CD8-positive, alpha-beta memory T cell (primary cell): ENCODE results near the gene MYO18A. TPM values are rescaled to one million over a fixed set of nuclear protein-coding genes. Genes with fewer than 3 reads are reported as not detected.
A peak's percentile ranks its signal among the peaks of the same experiment; 100 is the strongest.
"Not testable (repeated sequence)": the region's sequence is repeated elsewhere in the genome, so short reads cannot be mapped to it uniquely, and the experiment has no call there.

Experiments used
- CTCF ChIA-PET: fragments of 350-600 bp; sonication (Branson Sonifier 250); formaldehyde crosslinking; loops from one replicate; lab custom pipeline; 2021; ENCODE audit warnings: antibody characterized with exemption; lab: Charles Lee
- POLR2A ChIA-PET: fragments of 350-600 bp; sonication (Branson Sonifier 250); formaldehyde crosslinking; loops from one replicate; lab custom pipeline; 2021; ENCODE audit warnings: antibody characterized with exemption; lab: Charles Lee
- DNase-seq, 5 donors: peaks; one replicate each; pipeline versions ENCODE4 v3.0.0 to v3.0.0-alpha.2; 2020 to 2022; ENCODE audit warnings: mixed read lengths in 1 of 5
- H3K27ac ChIP-seq: one replicate; pipeline ENCODE4 v1.7.0; 2013; ENCODE audit warnings: low read depth, mild to moderate bottlenecking, low read length, moderate library complexity
- H3K27me3 ChIP-seq: 2 replicates; pipeline ENCODE4 v1.7.0; 2013; ENCODE audit warnings: low read length, mild to moderate bottlenecking; ENCODE audit not compliant: insufficient read depth, poor library complexity, severe bottlenecking
- H3K36me3 ChIP-seq: 2 replicates; pipeline ENCODE4 v1.7.0; 2013; ENCODE audit warnings: mild to moderate bottlenecking, low read length, moderate library complexity; ENCODE audit not compliant: insufficient read depth
- H3K4me1 ChIP-seq: 2 replicates; pipeline ENCODE4 v1.7.0; 2013; ENCODE audit warnings: mild to moderate bottlenecking, low read length, moderate library complexity; ENCODE audit not compliant: insufficient read depth
- H3K4me3 ChIP-seq: 2 replicates; pipeline ENCODE4 v1.7.0; 2013; ENCODE audit warnings: mild to moderate bottlenecking, low read length
- H3K9me3 ChIP-seq: 2 replicates; pipeline ENCODE4 v1.7.0; 2013; ENCODE audit warnings: mild to moderate bottlenecking, low read length
- H3K27ac Mint-ChIP-seq, 8 donors: one replicate each; pipeline ENCODE4 v1.8.0; 2020 to 2021; ENCODE audit warnings: mixed read lengths in 8 of 8, mild to moderate bottlenecking in 6 of 8, inconsistent platforms in 3 of 8, moderate library complexity in 3 of 8
- H3K27me3 Mint-ChIP-seq, 2 donors: one replicate each; pipeline ENCODE4 v1.8.0; 2020 to 2021; ENCODE audit warnings: mixed read lengths in 2 of 2, mild to moderate bottlenecking in 1 of 2, moderate library complexity in 1 of 2
- H3K36me3 Mint-ChIP-seq, 3 donors: one replicate each; pipeline ENCODE4 v1.8.0; 2020 to 2021; ENCODE audit warnings: mixed read lengths in 3 of 3, inconsistent platforms in 1 of 3, mild to moderate bottlenecking in 1 of 3
- H3K4me1 Mint-ChIP-seq, 3 donors: one replicate each; pipeline ENCODE4 v1.8.0; 2020 to 2021; ENCODE audit warnings: mixed read lengths in 3 of 3, inconsistent platforms in 1 of 3, mild to moderate bottlenecking in 1 of 3
- H3K4me3 Mint-ChIP-seq, 7 donors: one replicate each; pipeline ENCODE4 v1.8.0; 2020 to 2021; ENCODE audit warnings: mixed read lengths in 7 of 7, mild to moderate bottlenecking in 6 of 7, moderate library complexity in 4 of 7, inconsistent platforms in 2 of 7
- H3K9me3 Mint-ChIP-seq, 5 donors: one replicate each; pipeline ENCODE4 v1.8.0; 2020 to 2022; ENCODE audit warnings: mixed read lengths in 5 of 5, mild to moderate bottlenecking in 3 of 5, moderate library complexity in 2 of 5, inconsistent platforms in 1 of 5
- polyA plus RNA-seq: library from polyadenylated mRNA; unstranded; fragments of 300-500 nt; fragmentation: Illumina TruSeq; gene quantifications from one replicate; pipeline ENCODE4 v1.2.3, GENCODE V29; 2021
- total RNA-seq, 2 experiments: library from RNA; stranded (reverse); gene quantifications; one replicate each; pipeline ENCODE4 v1.2.3, GENCODE V29; 2021

Gene MYO18A
- total and polyA plus RNA-seq, 3 experiments from 2014 or later: 34.0 to 39.7 (median 39.7) TPM

GRCh38 chr17:29205047-29205446 lies 24.8 kb upstream of the MYO18A start:
- H3K4me1 Mint-ChIP-seq: no peaks in the 10 kb centered on the region
- no peak for DNase-seq
- no peak overlapping the region for H3K4me3 ChIP-seq
- CTCF ChIA-PET: interaction anchor here (1.9 kb wide), 1 partner anchor 25 kb away, joined by 5 read pairs; the partner anchor contains the start of gene MYO18A
- H3K4me1 ChIP-seq: no peaks in the 10 kb centered on the region
- H3K9me3 Mint-ChIP-seq: no peaks in the 10 kb centered on the region
- POLR2A ChIA-PET: no interaction called here
- peaks cover 5 to 11% of the 10 kb centered on the region in 2 donors for H3K27me3 Mint-ChIP-seq
- H3K27ac Mint-ChIP-seq: peak overlapping the region in 2 of 8 donors; percentile 4 to 50
- H3K27ac ChIP-seq: no peak overlapping the region
- no peaks in the 10 kb centered on the region for H3K27me3 ChIP-seq
- H3K36me3 Mint-ChIP-seq: no peaks in the 10 kb centered on the region
- no peaks in the 10 kb centered on the region for H3K36me3 ChIP-seq
- H3K9me3 ChIP-seq: no peaks in the 10 kb centered on the region
- no peak overlapping the region for H3K4me3 Mint-ChIP-seq

GRCh38 chr17:29204068-29204804 lies 24.0 kb upstream of the MYO18A start:
- H3K4me3 ChIP-seq, H3K36me3 Mint-ChIP-seq, DNase-seq, H3K9me3 ChIP-seq, H3K27ac ChIP-seq, H3K4me1 Mint-ChIP-seq, H3K4me1 ChIP-seq, H3K27me3 ChIP-seq, H3K4me3 Mint-ChIP-seq, H3K9me3 Mint-ChIP-seq, POLR2A ChIA-PET, H3K36me3 ChIP-seq, H3K27ac Mint-ChIP-seq: not testable (repeated sequence)
- CTCF ChIA-PET: interaction anchor here (1.9 kb wide), 1 partner anchor 24 kb away, joined by 5 read pairs; the partner anchor contains the start of gene MYO18A
- peaks cover 6 to 11% of the 10 kb centered on the region in 2 donors for H3K27me3 Mint-ChIP-seq

- no peaks in the 10 kb centered on the region for H3K4me1 ChIP-seq
- Mint-ChIP-seq H3K36me3 (no peaks in the 10 kb centered on the region), H3K27ac (no peak overlapping the region), H3K4me3 (peak overlapping the region in 1 of 7 donors; percentile 48), H3K9me3 (no peaks in the 10 kb centered on the region), H3K4me1 (no peaks in the 10 kb centered on the region), H3K27me3 (peaks cover 4 to 24% of the 10 kb centered on the region in 2 donors)
- H3K4me3 ChIP-seq: no peak overlapping the region
- H3K27ac ChIP-seq: no peak overlapping the region
- ChIA-PET CTCF (interaction anchor here (1.1 to 1.3 kb wide), 2 partner anchors 10 to 21 kb away, joined by 3 read pairs; no protein-coding TSS in a partner anchor), POLR2A (interaction anchor here (0.6 kb wide), 1 partner anchor 281 kb away, joined by 6 read pairs; no protein-coding TSS in a partner anchor)
- H3K27me3 ChIP-seq: no peaks in the 10 kb centered on the region
- no peak for DNase-seq
- H3K9me3 ChIP-seq: no peaks in the 10 kb centered on the region
- H3K36me3 ChIP-seq: no peaks in the 10 kb centered on the region
Measured at GRCh38 chr17:29197516-29198272, 17.5 kb upstream of the MYO18A start.

- DNase-seq: no peak
- Mint-ChIP-seq H3K9me3 (no peaks in the 10 kb centered on the region), H3K4me3 (no peak overlapping the region), H3K27me3 (peaks cover 4 to 28% of the 10 kb centered on the region in 2 donors), H3K4me1 (no peaks in the 10 kb centered on the region), H3K36me3 (no peaks in the 10 kb centered on the region), H3K27ac (no peak overlapping the region)
- no peaks in the 10 kb centered on the region for H3K9me3 ChIP-seq
- no peaks in the 10 kb centered on the region for H3K4me1 ChIP-seq
- H3K27ac ChIP-seq: no peak overlapping the region
- H3K4me3 ChIP-seq: no peak overlapping the region
- ChIA-PET POLR2A (interaction anchor here (0.5 to 0.6 kb wide), 2 partner anchors 282 to 1284 kb away, joined by 4 to 6 read pairs; no protein-coding TSS in a partner anchor), CTCF (no interaction called here)
- no peaks in the 10 kb centered on the region for H3K36me3 ChIP-seq
- H3K27me3 ChIP-seq: no peaks in the 10 kb centered on the region
Measured at GRCh38 chr17:29196769-29197515, 16.7 kb upstream of the MYO18A start.

GRCh38 chr17:29195465-29196081 lies 15.4 kb upstream of the MYO18A start:
- no peak overlapping the region for H3K27ac Mint-ChIP-seq
- H3K36me3 Mint-ChIP-seq: no peaks in the 10 kb centered on the region
- Histone ChIP-seq H3K4me3 (no peak overlapping the region), H3K27ac (no peak overlapping the region), H3K9me3 (no peaks in the 10 kb centered on the region), H3K4me1 (no peaks in the 10 kb centered on the region), H3K36me3 (no peaks in the 10 kb centered on the region), H3K27me3 (no peaks in the 10 kb centered on the region)
- peaks cover 6 to 39% of the 10 kb centered on the region in 2 donors for H3K27me3 Mint-ChIP-seq
- ChIA-PET POLR2A (no interaction called here), CTCF (interaction anchor here (1.0 to 4.8 kb wide), 4 partner anchors 10 to 47 kb away, joined by 3 to 18 read pairs (median 7); partner anchors contain the start of gene MYO18A)
- no peak overlapping the region for H3K4me3 Mint-ChIP-seq
- H3K4me1 Mint-ChIP-seq: no peaks in the 10 kb centered on the region
- no peak for DNase-seq
- H3K9me3 Mint-ChIP-seq: no peaks in the 10 kb centered on the region

- Histone ChIP-seq H3K4me3 (no peak overlapping the region), H3K27ac (no peak overlapping the region), H3K9me3 (no peaks in the 10 kb centered on the region), H3K27me3 (no peaks in the 10 kb centered on the region), H3K4me1 (no peaks in the 10 kb centered on the region), H3K36me3 (no peaks in the 10 kb centered on the region)
- H3K9me3 Mint-ChIP-seq: no peaks in the 10 kb centered on the region
- H3K36me3 Mint-ChIP-seq: no peaks in the 10 kb centered on the region
- H3K27me3 Mint-ChIP-seq: peaks cover 8 to 39% of the 10 kb centered on the region in 2 donors
- ChIA-PET POLR2A (no interaction called here), CTCF (interaction anchor here (1.0 to 4.8 kb wide), 4 partner anchors 9 to 46 kb away, joined by 3 to 18 read pairs (median 7); partner anchors contain the start of gene MYO18A)
- DNase-seq: no peak
- no peaks in the 10 kb centered on the region for H3K4me1 Mint-ChIP-seq
- no peak overlapping the region for H3K4me3 Mint-ChIP-seq
- no peak overlapping the region for H3K27ac Mint-ChIP-seq
Measured at GRCh38 chr17:29194669-29195068, 14.5 kb upstream of the MYO18A start.

DNA sequence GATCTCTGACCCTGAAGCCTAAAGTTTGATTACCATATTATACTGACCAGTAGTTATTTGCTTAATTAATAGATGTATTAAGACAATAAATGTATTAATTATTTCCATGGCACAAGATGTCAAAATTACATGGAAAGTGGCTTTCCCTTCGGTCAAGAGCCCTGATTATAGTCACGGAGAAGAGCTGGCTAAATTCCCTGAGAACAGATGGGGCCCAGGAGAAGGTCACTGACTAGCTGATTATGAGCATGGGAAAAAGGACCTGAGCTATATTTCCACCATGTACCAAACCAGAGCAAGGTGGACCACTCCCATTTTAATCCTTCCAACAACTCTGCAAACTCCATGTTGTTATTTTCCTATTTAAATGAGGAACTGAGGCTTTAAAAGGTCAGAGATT lies 12.9 kb upstream of the MYO18A start:
- ChIA-PET POLR2A (no interaction called here), CTCF (interaction anchor here (0.9 to 4.8 kb wide), 2 partner anchors 13 to 27 kb away, joined by 3 to 18 read pairs; partner anchors contain the start of gene MYO18A)
- DNase-seq: no peak
- no peaks in the 10 kb centered on the region for H3K9me3 ChIP-seq
- H3K27ac ChIP-seq: no peak overlapping the region
- H3K36me3 ChIP-seq: no peaks in the 10 kb centered on the region
- Mint-ChIP-seq H3K9me3 (no peaks in the 10 kb centered on the region), H3K27me3 (peaks cover 7 to 46% of the 10 kb centered on the region in 2 donors), H3K36me3 (no peaks in the 10 kb centered on the region), H3K27ac (no peak overlapping the region), H3K4me3 (no peak overlapping the region), H3K4me1 (no peaks in the 10 kb centered on the region)
- H3K27me3 ChIP-seq: no peaks in the 10 kb centered on the region
- H3K4me3 ChIP-seq: no peak overlapping the region
- H3K4me1 ChIP-seq: no peaks in the 10 kb centered on the region
